ENCODE measurements around the gene IPO4. TPM values are rescaled to one million over a fixed set of nuclear protein-coding genes. Genes with fewer than 3 reads are reported as not detected.

The IPO4 gene
- total and polyA plus RNA-seq, 2 of the 13 experiments (the other 11 are each of a cell fraction or from before 2014, with no cell fraction given), result 39.0 to 179 TPM

- TF ChIP-seq ARHGAP35 (CRISPR knock-in tag; IDR thresholded peaks at IDR 0.05; ENCODE audit: borderline replicate concordance), result no peak; the same call in 1 of the 2 replicates
- TF ChIP-seq ZNF749 (CRISPR knock-in tag; IDR thresholded peaks at IDR 0.05; ENCODE audit: borderline replicate concordance), result peak; percentile 98; the same call in 1 of the 2 replicates
- TF ChIP-seq NR3C1 (CRISPR knock-in tag; IDR thresholded peaks at IDR 0.05), result no peak
- no peak for TF ChIP-seq ZC3H13 (CRISPR knock-in tag; IDR thresholded peaks at IDR 0.05)
- TF ChIP-seq SKI (IDR thresholded peaks at IDR 0.05; ENCODE audit: partially characterized antibody), result no peak
- TF ChIP-seq PAX8 (CRISPR knock-in tag; IDR thresholded peaks at IDR 0.05; ENCODE audit: borderline replicate concordance), result no peak; the same call in 1 of the 2 replicates
- TF ChIP-seq ZIK1 (CRISPR knock-in tag; IDR thresholded peaks at IDR 0.05; ENCODE audit: borderline replicate concordance, low read depth), result peak; percentile 81
- no peak for TF ChIP-seq KAT2B (IDR thresholded peaks at IDR 0.05; ENCODE audit: borderline replicate concordance, low read depth, low read length)
- 0 out of 2 replicates have a peak, but pooled peaks have one; percentile 8 for TF ChIP-seq TCF7 (IDR thresholded peaks at IDR 0.05; ENCODE audit: low read depth)
- TF ChIP-seq HOXD1 (CRISPR knock-in tag; IDR thresholded peaks at IDR 0.05), result no peak; the same call in none of the 2 replicates
- TF ChIP-seq CBX1 (IDR thresholded peaks at IDR 0.05; ENCODE audit: low read depth), result peak; percentile 77
- no peak; the same call in 1 of the 2 replicates for TF ChIP-seq ZNF839 (CRISPR knock-in tag; IDR thresholded peaks at IDR 0.05; ENCODE audit: borderline replicate concordance)
- TF ChIP-seq ZNF563 (CRISPR knock-in tag; IDR thresholded peaks at IDR 0.05), result no peak
- TF ChIP-seq, protein P1, sequence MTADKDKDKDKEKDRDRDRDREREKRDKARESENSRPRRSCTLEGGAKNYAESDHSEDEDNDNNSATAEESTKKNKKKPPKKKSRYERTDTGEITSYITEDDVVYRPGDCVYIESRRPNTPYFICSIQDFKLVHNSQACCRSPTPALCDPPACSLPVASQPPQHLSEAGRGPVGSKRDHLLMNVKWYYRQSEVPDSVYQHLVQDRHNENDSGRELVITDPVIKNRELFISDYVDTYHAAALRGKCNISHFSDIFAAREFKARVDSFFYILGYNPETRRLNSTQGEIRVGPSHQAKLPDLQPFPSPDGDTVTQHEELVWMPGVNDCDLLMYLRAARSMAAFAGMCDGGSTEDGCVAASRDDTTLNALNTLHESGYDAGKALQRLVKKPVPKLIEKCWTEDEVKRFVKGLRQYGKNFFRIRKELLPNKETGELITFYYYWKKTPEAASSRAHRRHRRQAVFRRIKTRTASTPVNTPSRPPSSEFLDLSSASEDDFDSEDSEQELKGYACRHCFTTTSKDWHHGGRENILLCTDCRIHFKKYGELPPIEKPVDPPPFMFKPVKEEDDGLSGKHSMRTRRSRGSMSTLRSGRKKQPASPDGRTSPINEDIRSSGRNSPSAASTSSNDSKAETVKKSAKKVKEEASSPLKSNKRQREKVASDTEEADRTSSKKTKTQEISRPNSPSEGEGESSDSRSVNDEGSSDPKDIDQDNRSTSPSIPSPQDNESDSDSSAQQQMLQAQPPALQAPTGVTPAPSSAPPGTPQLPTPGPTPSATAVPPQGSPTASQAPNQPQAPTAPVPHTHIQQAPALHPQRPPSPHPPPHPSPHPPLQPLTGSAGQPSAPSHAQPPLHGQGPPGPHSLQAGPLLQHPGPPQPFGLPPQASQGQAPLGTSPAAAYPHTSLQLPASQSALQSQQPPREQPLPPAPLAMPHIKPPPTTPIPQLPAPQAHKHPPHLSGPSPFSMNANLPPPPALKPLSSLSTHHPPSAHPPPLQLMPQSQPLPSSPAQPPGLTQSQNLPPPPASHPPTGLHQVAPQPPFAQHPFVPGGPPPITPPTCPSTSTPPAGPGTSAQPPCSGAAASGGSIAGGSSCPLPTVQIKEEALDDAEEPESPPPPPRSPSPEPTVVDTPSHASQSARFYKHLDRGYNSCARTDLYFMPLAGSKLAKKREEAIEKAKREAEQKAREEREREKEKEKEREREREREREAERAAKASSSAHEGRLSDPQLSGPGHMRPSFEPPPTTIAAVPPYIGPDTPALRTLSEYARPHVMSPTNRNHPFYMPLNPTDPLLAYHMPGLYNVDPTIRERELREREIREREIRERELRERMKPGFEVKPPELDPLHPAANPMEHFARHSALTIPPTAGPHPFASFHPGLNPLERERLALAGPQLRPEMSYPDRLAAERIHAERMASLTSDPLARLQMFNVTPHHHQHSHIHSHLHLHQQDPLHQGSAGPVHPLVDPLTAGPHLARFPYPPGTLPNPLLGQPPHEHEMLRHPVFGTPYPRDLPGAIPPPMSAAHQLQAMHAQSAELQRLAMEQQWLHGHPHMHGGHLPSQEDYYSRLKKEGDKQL (CRISPR knock-in tag; IDR thresholded peaks at IDR 0.05; ENCODE audit: low read depth), result no peak
- peak; percentile 65; the same call in 1 of the 2 replicates for TF ChIP-seq TBX2 (CRISPR knock-in tag; IDR thresholded peaks at IDR 0.05; ENCODE audit: borderline replicate concordance)
- no peak for TF ChIP-seq ZNF549 (CRISPR knock-in tag; IDR thresholded peaks at IDR 0.05)
- TF ChIP-seq DBP (CRISPR knock-in tag; IDR thresholded peaks at IDR 0.05; ENCODE audit: not compliant biosample characterization), result no peak
- no peak; the same call in 1 of the 2 replicates for TF ChIP-seq ZNF720 (CRISPR knock-in tag; IDR thresholded peaks at IDR 0.05)
- no peak for TF ChIP-seq TCF12 (IDR thresholded peaks at IDR 0.05)
- TF ChIP-seq TCF12 (CRISPR knock-in tag; IDR thresholded peaks at IDR 0.05), result 0 out of 2 replicates have a peak, but pooled peaks have one; percentile 76
- TF ChIP-seq ZNF740 (CRISPR knock-in tag; IDR thresholded peaks at IDR 0.05), result peak; percentile 87; the same call in 1 of the 2 replicates
- no peak for TF ChIP-seq ELF4 (CRISPR knock-in tag; IDR thresholded peaks at IDR 0.05; ENCODE audit: borderline replicate concordance)
- TF ChIP-seq, protein P2, sequence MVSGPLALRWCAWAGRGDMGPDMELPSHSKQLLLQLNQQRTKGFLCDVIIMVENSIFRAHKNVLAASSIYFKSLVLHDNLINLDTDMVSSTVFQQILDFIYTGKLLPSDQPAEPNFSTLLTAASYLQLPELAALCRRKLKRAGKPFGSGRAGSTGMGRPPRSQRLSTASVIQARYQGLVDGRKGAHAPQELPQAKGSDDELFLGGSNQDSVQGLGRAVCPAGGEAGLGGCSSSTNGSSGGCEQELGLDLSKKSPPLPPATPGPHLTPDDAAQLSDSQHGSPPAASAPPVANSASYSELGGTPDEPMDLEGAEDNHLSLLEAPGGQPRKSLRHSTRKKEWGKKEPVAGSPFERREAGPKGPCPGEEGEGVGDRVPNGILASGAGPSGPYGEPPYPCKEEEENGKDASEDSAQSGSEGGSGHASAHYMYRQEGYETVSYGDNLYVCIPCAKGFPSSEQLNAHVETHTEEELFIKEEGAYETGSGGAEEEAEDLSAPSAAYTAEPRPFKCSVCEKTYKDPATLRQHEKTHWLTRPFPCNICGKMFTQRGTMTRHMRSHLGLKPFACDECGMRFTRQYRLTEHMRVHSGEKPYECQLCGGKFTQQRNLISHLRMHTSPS (CRISPR knock-in tag; IDR thresholded peaks at IDR 0.05; ENCODE audit: low read depth), result 0 out of 2 replicates have a peak, but pooled peaks have one; percentile 64
Observed at GRCh38 chr14:24146453-24146977, 42.1 kb downstream of the IPO4 start, which contains the start of gene PSME2 (continued).

All from HepG2 (cell line).